ENCODE results near the gene GRPR.
A peak's percentile ranks its signal among the peaks of the same experiment; 100 is the strongest.

Gene GRPR

GRCh38 chrX:16123222-16123786 is at the start of gene GRPR:
Gene GRPR (plus strand): TSS chrX:16123565. CDS start chrX:16123954, 389 bp downstream.
- peak; percentile 68 for DNase-seq (ENCODE audit: low spot score)

DNA sequence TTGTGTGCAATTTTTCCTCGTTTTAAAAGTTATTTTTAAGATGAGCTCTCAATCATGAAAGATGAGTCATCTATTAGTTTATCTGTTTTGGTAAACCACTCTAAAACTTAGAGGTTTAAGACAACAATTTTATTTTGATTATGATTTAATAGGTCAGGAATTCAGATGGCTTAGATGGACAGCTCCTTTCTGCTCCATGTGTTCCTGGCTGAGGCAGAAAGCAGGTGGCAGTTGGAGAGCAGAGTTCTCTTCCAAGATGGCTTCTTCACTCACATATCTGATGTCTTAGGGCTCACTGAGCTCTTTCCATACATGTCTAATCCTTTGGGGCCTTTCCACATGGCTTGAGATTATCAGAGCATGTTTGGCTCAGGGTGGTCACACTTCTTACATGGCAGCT is 48.3 kb upstream of the GRPR start:
- no peak for DNase-seq (ENCODE audit: low spot score)

DNA sequence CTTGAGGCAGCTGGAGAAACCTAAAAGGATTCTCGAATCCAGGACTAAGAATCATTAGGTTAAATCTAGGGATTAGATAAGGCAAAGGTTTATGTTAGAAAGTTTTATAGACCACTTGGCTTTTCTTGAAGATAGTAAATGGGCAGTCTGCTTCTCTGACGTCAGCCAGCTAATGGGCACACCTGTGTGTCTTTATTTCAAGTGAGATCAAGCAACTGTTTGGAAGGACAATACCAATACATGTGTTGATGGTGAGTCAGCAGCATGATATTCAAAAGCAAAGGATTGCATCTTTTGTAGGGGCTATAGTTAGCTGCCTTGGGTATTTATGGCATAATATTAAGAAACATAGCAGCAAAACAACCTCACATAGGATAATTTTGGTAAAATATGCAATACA is 46.5 kb upstream of the GRPR start:
- DNase-seq (ENCODE audit: low spot score), result no peak

DNA sequence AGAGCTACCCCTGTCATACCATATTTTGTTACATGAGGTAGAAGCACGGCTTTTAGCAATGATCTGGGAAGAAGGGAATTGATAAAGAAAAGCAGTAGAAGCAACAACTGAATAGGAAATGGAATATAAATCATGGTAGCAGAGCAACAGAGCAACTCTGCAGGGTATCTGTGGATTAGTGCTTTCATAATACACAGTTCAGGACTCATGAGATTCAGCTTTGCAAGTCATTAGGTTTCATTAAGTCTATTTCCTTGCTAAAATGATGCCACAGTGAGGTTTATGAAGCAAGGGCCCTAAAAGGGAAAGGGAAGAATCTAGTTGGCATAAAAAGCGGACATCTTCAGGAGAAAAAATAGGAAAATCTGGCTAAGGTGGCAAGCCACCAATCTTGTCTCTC is 45.6 kb upstream of the GRPR start:
- no peak for DNase-seq (ENCODE audit: low spot score)

DNA sequence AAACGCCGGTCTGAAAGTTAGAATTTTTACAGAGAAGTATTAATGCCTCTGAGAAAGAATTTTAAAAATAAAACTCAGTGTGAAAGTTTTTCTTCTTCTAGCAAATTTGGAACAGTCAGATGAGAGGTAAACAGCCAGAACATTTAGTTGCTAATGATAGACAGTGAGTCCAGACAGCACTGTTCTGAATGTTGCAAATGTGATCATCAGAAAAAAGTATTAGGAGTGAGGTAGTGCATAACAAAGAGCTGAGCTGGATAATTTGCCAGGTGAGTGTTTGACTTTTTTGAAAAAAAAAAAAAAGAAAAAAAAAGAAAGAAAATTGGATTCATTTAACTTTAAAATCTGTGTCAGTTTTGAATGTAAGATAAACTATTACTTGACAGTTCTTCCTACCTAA is 42.0 kb upstream of the GRPR start:
- DNase-seq (ENCODE audit: low spot score), result no peak

DNA sequence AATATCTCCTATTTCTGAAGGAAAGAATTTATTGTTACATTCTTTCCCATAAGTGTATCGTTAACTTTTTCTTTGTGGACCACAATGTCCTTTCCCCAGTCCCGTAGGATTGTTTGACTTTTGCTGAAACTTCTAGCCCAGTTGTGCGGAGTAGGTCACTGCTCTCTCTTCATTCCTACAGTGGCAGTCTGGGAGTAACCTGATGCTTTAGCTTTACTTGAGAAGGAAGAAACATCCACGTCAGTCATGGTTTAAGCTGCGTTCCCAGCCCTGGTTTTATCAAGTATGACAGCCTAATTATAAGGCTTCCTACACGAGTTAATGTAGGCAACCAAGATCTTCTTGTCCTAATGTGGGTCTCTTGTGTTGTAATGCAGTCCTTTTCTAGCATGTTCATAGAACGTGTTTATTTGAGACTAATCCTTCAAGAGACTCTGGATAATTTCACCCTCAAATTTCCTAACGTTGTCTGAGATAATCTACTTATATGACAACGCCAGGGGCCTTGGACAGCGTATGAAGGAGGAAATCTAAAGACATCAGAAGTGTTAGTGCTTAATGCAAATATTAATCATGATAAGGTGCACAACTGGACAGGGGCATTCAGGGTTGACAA is 40.8 kb upstream of the GRPR start:
- no peak for DNase-seq (ENCODE audit: low spot score)

GRCh38 chrX:16087076-16087475 is 36.3 kb upstream of the GRPR start:
- no peak for DNase-seq (ENCODE audit: low spot score)

DNA sequence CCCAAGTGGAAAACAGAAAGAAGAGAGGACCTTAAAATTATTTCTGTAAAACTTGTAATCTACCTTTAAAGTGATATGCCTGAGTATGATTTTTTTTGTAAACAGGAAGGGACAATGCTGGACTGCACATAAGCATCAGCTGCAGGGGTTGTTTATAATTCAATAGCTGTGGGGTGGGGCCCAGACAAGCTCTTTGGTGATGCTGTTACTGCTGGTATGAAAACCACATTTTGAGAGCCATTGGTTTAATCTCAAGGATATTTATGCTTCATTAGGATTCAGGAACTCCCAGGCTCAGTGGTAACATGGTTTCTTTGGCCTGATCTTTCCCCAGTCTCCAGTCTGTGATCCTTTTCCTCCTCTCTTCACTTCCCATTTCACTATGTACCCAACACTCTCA is 34.3 kb upstream of the GRPR start:
- no peak for DNase-seq (ENCODE audit: low spot score)

DNA sequence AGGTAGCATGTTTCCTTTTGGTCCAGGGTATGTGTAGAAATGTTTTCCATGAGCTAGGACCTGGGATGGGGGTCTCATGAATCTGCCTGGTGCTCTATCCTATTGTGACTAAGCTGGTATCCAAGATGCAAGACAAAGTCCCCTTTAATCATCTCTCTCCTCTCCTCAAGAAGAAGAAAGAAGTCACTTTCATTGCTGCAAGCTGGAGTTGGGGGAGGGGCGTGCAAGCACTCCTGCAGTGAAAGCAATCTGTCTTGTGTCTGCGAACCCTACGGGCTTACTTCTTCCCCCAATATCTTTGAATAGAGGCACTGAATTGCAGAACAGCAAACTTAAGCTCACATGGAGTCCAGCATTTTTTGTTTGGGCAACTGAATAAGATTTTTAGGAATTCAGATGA is 27.2 kb upstream of the GRPR start:
- DNase-seq (ENCODE audit: low spot score), result no peak

- no peak for DNase-seq (ENCODE audit: low spot score)
These were observed 22.7 kb upstream of the GRPR start for GRCh38 chrX:16100673-16101072.

GRCh38 chrX:16101581-16101980 is 21.8 kb upstream of the GRPR start:
- DNase-seq (ENCODE audit: low spot score), result no peak

- no peak for DNase-seq (ENCODE audit: low spot score)
These were observed 19.7 kb upstream of the GRPR start for GRCh38 chrX:16103625-16104024.

DNA sequence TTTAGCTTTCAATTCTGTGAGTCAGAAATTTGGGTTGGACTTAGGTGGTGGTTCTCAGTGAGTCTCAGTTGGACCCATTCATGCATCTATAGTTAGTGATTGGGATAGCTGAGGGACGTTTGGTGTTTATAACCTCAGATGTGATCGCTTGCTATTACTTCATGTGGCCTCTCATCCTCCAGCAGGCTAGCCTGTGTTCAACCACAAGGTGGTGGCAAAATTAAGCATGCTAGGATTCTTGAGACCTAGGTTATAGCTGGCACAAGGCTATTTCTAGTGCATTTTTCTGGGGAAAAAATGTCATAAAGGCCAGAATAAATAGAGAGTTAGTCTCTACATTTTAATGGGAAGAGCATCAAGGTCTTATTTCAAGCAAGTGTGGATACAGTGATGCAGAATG is 10.9 kb upstream of the GRPR start:
- no peak for DNase-seq (ENCODE audit: low spot score)

GRCh38 chrX:16113978-16114565 is 9.3 kb upstream of the GRPR start:
- no peak for DNase-seq (ENCODE audit: low spot score)

DNA sequence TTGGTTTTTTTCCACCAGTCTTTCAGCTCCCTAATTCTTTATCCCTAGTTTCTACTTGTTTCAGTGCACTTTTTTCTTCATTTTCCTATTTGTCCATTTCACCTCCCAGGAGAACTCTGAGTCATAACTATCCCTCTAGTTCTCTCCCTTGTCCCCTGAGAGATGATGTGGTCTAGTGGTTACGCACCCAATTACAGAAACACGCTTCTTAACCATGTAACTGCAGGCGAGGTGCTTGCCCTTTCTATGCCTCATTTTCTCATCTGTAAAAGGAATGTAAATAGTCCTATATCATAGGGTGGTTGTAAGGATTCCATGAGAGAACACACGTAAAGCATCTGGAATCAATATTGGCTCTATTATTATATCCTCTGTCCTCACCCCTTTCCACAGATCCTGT is 8.8 kb upstream of the GRPR start:
- DNase-seq (ENCODE audit: low spot score), result no peak

GRCh38 chrX:16119353-16120220 is 3.8 kb upstream of the GRPR start:
- no peak for DNase-seq (ENCODE audit: low spot score)

- DNase-seq (ENCODE audit: low spot score), result no peak
These were observed 2.9 kb upstream of the GRPR start for GRCh38 chrX:16120431-16120830.

GRCh38 chrX:16124201-16124600 is 836 bp downstream of the GRPR start:
- DNase-seq (ENCODE audit: low spot score), result no peak

DNA sequence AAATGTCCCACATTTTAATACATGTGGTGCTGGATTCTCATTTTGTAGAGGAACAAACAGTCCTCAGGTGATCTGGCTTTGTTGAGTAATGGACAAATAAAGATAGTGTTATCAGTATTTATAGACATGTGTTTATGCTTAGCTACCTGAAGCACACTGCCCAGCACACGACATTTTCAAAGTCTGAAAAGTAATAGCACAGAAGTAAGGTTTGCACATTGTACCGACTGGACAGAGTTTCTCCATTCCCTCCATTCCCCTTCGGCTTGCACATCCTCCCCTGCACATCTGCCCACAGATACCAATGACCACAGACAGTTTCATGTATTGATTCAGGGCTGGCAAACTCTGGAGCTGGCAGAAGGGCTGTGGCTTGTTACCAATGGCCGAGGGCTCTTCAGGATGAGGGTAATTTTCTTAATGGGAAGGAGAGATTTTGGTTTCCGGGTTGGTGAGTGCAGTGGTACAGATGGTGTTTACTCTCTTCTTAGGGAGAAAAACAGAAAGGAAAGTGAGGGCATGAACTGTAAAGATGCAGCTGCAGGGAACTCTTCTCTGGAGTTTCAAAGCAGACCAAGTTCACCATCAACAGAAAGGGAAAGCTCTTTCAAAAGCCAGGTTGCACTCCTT is 2.3 kb downstream of the GRPR start:
- no peak for DNase-seq (ENCODE audit: low spot score)

DNA sequence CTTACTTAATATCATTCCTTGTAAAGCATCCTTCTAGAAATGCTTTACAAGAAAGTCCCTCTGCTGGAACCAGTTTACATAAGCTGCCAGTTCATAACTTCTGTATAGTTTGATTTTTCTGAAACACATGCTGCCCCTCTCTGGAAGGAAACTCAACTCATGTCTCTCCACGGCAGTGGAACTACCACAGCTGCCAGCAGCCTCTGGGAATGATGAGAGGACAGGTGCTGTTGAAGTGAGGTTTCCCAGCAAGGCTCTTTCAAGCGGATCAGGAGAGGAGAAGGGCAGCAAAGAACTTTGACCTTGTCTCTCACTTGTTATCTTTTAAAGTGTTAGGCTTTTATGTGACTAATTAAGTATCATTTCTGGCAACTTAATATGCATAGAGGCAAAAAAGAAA is 7.3 kb downstream of the GRPR start:
- DNase-seq (ENCODE audit: low spot score), result no peak

GRCh38 chrX:16134936-16135335 is 11.6 kb downstream of the GRPR start:
- DNase-seq (ENCODE audit: low spot score), result no peak

DNA sequence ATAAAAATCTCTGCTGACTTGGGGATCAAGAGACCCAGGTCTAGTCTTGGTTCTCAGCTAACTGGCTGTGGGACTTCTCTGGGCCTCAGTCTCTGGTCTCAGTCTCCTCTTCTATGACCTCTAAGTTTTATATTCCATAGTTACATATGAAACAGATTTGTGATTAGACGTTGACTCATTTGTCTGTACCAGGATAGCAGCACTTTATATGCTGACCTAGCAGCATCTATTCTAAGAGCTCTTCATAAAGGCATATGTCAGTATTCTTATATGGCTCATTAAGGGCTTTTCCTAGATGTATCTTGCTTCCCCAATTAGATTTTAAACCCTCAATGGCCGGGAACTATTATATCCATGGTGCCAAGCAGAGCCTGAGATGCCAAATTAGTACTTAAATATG is 12.7 kb downstream of the GRPR start:
- DNase-seq (ENCODE audit: low spot score), result no peak

All from kidney capillary endothelial cell (primary cell).